Nucleus accumbens (tissue), 56 donors: ENCODE results near the gene EPB41.
A peak's percentile ranks its signal among the peaks of the same experiment; 100 is the strongest.
"Not testable (repeated sequence)": the region's sequence is repeated elsewhere in the genome, so short reads cannot be mapped to it uniquely, and the experiment has no call there.

ENCODE experiments used
- DNase-seq, 56 donors: peaks; one replicate each; lab custom pipeline; 2025; lab: John Stamatoyannopoulos, UW

Gene EPB41

GRCh38 chr1:29124366-29125236 is 210.2 kb downstream of the EPB41 start:
- DNase-seq: peak in 4 of 56 donors; percentile 14 to 44 (median 26)

GRCh38 chr1:29125237-29125641 is 210.9 kb downstream of the EPB41 start:
- DNase-seq: no peak

- no peak for DNase-seq
These were observed 211.4 kb downstream of the EPB41 start for GRCh38 chr1:29125788-29126187.

GRCh38 chr1:29126198-29126597 is 211.8 kb downstream of the EPB41 start:
- no peak for DNase-seq

- no peak for DNase-seq
These were observed 214.4 kb downstream of the EPB41 start for GRCh38 chr1:29128739-29129138.

GRCh38 chr1:29129916-29130315 is 215.5 kb downstream of the EPB41 start:
- DNase-seq: no peak

- not testable (repeated sequence) for DNase-seq
These were observed 216.7 kb downstream of the EPB41 start for GRCh38 chr1:29131056-29131455.

- DNase-seq: peak in 5 of 56 donors; percentile 13 to 41 (median 28)
These were observed 219.7 kb downstream of the EPB41 start for GRCh38 chr1:29133861-29134694.

- DNase-seq: no peak
These were observed 220.3 kb downstream of the EPB41 start for GRCh38 chr1:29134695-29135028.

- DNase-seq: no peak
These were observed 222.1 kb downstream of the EPB41 start for GRCh38 chr1:29136391-29136915.

GRCh38 chr1:29142714-29143113 is 228.3 kb downstream of the EPB41 start:
- DNase-seq: no peak

GRCh38 chr1:29144178-29144577 is 229.8 kb downstream of the EPB41 start:
- DNase-seq: no peak

GRCh38 chr1:29145739-29146437 is 231.5 kb downstream of the EPB41 start:
- DNase-seq: no peak

GRCh38 chr1:29148656-29149491 is 234.5 kb downstream of the EPB41 start:
- no peak for DNase-seq

- DNase-seq: not testable (repeated sequence)
These were observed 236.0 kb downstream of the EPB41 start for GRCh38 chr1:29150346-29150745.

- DNase-seq: no peak
These were observed 237.9 kb downstream of the EPB41 start for GRCh38 chr1:29152046-29152805.

- DNase-seq: no peak
These were observed 242.3 kb downstream of the EPB41 start for GRCh38 chr1:29156543-29157268.

GRCh38 chr1:29157269-29157601 is 242.9 kb downstream of the EPB41 start:
- no peak for DNase-seq

GRCh38 chr1:29159773-29160172 is 245.4 kb downstream of the EPB41 start:
- DNase-seq: no peak
